Stimulated activated CD4-positive, alpha-beta T cell treated with anti-CD3 and anti-CD28 coated beads, TNF-alpha, amount 100 ng/mL, for 48 hours (primary cell): Measurements from ENCODE around the gene TBC1D3B.
"Not testable (repeated sequence)": the region's sequence is repeated elsewhere in the genome, so short reads cannot be mapped to it uniquely, and the experiment has no call there.

Experiments used
- DNase-seq, 3 donors: peaks; one replicate each; pipeline ENCODE4 v3.0.0-alpha.2; 2020; ENCODE audit warnings: low read depth in 3 of 3

The TBC1D3B gene

DNA sequence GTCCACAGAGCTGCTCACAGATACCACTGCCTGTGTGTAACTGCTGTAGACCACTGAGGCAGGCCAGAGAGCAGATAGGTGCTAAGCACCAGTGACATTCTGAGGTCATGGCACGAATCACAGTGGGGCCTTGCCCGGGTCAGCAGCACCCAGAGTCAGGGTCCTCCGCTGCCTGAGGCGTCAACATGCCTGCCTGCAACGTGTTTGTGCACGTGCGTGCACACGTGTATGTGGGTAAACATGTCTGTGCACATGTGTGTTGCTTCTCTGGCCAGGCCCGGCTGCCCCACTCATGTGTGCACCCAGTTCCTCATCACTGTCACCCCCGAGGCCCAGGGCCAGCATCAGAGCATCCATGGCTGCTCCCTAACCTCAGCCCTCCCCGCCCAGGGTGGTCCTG, at the start of gene TBC1D3B:
TSS of gene TBC1D3B (minus strand) at position 101 of the 400 bp plus-strand sequence. CDS start 1,586 bp downstream, outside the sequence.
- DNase-seq, result not testable (repeated sequence)

DNA sequence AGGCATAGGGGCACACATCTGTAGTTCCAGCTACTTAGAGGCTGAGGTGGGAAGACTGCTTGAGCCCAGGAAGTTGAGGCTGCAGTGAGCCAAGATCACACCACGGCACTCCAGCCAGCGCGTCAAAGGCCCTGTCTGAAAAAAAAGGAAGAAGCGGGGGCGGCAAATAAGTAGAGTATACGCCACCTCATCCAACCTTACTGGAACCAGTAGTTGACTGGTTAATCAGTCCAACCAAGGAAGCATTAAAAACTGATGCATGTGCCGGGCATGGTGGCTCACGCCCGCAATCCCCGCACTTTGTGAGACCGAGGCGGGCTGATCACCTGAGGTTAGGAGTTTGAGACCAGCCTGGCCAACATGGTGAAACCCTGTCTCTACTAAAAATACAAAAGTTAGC, 46.5 kb upstream of the TBC1D3B start:
- DNase-seq, result not testable (repeated sequence)

GRCh38 chr17:36221581-36222100, 45.2 kb upstream of the TBC1D3B start:
- DNase-seq, result not testable (repeated sequence)

- not testable (repeated sequence) for DNase-seq
Observed at GRCh38 chr17:36220737-36221580, 44.5 kb upstream of the TBC1D3B start.

- not testable (repeated sequence) for DNase-seq
Observed at GRCh38 chr17:36219556-36219955, 43.1 kb upstream of the TBC1D3B start.

- DNase-seq, result not testable (repeated sequence)
Observed at GRCh38 chr17:36215406-36216308, 39.2 kb upstream of the TBC1D3B start.

DNA sequence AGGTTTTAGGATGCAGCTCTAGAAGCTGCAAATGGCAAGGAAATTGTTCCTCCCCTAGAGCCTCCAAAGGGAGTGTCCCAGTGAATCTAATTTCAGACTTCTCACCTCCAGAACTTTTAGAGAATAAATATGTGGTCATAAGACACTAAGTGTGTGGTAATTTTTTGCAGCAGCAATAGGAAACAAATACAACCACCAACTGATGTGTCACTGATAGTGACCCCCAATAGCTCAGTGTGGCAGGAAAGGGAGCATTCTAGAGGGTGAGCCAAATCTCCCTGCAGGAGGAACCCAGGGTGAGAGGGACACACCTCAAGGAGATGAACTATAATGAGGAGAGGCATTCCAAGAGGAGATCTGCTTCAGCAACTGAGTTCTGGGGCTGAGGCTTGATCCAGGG, 38.5 kb upstream of the TBC1D3B start:
- DNase-seq, result no peak

DNA sequence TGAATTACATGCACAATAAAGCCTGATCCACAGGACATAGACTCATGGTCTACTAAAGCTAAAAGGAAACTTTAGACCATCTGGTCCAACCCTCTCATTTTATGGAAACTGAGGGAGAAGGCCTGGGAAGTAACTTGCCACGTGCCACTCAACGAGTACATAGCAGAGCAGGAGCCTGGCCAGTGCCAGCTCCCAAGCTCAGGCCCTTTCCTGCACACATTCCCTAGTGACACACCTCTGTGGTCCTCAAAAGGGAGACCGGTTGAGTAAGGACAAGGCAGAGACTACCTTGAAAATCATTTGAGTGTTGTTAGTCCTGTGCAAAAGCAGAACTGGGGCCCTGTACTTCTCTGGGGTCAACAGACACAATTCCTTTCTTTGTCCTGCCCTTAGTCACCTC, 37.3 kb upstream of the TBC1D3B start:
- no peak for DNase-seq

DNA sequence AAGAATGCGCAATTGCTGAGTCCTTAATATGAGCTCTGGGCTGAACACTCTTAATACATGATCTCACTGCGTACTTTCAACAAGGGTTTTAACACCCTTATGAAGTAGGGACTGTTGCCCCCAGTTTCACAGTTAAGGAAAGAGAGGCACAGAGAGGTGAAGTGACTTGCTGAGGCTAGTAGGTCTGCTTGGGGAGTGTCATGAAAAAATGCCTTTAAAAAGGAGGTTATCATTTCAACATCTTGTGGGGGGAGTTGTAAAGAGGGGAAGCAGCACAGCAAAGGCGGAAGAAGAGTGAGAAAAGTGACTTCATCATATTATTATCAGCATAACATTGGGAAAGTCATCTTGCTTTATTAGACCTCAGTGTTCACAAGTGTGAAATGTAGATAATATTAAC, 36.5 kb upstream of the TBC1D3B start:
- no peak for DNase-seq

GRCh38 chr17:36212272-36212605, 35.8 kb upstream of the TBC1D3B start:
- no peak for DNase-seq

DNA sequence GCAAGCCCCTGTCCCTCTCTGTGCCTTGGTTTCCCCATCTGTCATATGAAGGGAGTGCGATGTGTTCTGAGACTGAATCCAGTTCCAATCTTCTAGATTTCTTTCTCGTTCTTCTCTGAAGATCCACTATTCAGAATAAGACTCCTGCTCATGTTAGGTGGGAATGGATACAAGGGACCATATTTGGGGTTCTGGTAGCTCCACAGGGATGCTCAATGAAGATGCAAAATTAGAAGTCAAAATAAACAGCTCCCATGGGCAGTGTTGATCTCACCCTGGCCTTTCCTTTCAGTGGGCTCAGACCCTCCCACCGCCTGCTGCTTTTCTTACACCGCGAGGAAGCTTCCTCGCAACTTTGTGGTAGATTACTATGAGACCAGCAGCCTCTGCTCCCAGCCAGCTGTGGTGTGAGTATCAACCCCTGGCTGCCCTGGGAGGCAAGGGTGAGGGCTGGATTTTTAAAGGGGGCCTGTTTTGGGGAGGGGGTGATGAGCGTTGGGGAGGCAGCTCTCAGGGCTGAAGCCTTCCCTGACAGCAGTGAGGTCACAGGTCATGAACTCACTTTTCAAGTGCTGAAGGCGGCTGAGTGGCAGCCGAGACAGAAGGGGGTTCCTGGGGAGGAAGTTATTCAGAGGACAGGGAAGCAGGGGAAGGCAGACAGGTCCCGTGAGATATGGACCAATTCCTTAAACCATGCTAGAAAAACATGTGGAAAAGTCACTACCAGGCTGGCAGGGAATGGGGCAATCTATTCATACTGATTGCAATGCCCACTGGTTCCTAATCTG, 35.2 kb upstream of the TBC1D3B start:
- DNase-seq, result not testable (repeated sequence)

DNA sequence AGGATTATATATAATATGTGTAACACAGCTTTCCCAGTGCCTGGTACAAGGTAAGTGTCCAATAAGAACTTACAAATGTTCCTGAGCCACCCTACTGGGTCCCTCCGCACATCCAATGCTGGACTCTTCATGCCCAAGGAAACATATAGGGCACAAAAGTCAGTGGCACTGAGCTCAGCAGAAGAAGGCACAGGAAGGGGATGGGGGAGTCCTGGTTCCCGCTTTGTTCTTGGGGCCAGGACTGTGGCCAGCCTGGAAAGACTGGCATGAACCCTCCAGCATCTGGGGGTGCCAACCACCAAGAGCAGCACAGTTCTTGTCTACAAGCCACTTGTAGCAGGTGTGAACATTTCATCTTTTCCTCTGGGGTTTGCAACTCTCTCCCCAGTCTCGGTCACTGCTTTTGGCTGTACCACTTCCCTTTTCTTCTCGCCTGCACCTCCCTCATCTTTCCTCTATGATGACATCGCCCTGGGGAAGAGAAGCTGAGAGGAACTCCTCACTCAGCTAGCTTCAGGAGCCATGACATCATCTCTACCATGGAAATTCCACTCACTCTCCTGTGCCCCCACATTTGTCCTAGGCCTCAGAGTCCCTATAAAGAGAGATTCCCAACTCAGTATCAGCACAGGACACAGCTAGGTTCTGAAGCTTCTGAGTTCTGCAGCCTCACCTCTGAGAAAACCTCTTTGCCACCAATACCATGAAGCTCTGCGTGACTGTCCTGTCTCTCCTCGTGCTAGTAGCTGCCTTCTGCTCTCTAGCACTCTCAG, 34.2 kb upstream of the TBC1D3B start, which contains the start of gene CCL4L2:
TSS of gene CCL4L2 (plus strand) at position 625 of the 773 bp plus-strand sequence.
- not testable (repeated sequence) for DNase-seq

DNA sequence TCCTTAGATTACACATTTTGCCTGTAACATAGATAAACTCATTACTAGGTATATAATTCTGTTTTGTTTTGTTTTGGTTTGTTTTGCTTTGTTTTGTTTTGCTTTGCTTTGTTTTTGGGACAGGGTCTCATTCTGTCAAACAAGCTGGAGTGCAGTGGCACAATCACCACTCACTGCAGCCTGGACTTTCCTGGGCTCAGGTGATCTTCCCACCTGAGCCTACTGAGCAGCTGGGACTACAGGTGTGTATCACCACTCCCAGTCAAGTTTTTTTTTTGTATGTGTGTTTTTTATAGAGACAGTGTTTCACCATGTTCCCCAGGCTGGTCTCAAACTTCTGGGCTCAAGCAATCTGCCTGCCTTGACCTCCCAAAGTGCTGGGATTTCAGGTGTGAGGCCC, 33.1 kb upstream of the TBC1D3B start:
- DNase-seq, result no peak

DNA sequence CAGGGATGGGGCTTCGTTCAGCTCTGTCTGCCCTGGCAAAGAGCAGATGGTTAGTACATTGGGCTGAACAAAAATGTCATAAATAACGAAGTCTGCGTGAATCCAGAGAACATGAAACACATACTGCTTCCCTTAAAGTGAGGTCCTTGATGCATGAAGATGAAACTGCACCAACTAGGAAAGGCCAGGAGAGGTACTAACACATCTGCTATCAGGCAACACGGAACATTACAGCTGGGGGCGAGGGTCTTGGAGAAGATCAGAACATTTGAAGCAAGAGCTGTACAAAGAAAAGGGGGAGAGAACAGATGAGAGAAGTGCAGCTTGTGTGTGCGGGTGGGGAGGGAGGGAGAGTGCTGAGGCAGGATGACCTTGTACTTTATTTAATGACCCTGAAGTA, 30.9 kb upstream of the TBC1D3B start:
- not testable (repeated sequence) for DNase-seq

DNA sequence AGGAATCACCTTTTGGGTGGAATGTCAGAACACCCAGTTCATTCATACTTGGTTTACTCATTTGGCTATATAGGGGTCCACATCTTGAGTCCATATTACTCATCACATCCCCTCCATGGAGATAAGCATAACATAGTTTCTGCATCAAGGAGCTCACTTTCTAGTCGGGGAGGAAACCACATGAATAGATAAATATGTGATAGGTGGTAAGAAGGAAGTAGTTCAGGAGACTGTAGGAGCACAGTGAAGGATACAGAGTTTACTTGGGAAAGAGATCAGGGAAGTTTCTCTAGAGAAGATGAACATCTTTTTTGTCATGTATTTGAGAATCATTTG, 30.0 kb upstream of the TBC1D3B start:
- not testable (repeated sequence) for DNase-seq

- DNase-seq, result no peak
Observed at GRCh38 chr17:36205637-36206485, 29.4 kb upstream of the TBC1D3B start.

DNA sequence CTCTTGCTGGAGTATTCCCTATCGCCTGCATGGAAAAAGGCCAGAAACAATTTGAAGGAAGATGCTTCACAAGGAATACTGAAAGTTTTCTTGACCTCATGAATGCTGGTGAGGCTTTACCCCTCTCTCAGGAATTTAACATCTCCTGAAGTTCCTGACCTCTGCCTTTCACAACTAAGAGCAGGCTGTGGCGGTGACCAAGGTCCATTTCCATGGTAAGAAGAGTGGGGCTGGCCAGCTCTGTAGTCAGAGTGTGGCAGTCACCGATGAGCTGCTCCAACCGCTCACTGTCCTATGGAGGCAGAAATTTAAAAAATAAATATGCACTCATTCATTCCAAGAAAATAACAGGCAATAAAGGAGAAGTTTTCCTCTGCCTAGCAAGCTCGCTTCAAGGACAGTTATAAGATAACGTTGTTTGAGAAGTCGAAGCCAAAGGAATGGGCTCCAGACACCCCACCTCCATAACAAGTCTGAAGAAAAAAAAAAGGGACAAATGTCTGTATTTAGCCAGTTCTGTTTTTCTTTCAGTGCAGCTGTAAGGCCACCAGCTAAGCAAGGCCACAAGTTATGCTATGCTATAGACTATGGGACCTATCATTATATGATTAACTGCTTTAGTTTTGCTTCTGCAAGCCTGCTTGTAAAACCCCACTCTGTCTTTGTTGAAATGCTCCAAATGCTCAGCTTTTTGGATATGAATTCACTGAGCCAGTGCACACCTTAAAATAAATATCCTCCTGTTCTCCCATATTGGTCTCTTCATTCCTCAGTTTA, 28.5 kb upstream of the TBC1D3B start:
- no peak for DNase-seq

DNA sequence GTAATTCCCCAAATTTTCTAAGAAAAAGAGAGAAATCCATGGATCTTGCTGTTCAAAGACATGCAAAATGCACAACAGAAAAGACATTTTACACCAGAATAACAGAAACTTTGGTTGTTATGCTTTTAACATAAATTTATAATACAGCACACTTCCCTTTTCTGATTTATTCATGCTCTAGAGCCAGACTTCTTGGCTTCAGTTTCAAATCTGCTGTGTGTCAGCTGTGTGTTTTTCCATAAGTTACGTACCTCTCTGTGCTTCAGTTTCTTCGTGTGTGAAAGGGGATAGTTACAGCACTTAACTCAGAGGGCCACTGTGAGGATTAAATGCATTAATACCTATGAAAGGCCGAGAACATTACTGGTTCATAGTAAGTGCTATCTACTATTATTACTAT, 26.9 kb upstream of the TBC1D3B start:
- no peak for DNase-seq

DNA sequence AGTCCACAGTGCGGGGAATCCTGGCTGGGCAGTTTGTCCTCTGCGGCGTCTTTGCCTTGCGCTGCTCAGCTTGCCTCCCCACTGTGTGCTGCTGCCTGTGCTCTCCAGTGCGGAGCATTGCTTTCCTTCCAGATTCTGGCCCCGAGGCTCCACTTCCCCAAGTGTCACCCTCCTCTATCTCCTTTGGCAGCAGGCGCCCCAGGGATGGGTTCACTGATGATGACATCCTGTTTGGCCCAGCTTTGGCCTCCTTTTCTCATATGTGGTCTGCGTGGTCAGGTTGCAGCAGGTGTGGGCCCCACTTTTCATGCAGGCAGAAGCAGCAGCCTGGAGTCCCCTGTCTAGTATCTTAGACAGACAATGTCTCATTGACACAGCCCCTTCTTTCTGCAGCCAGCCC, 25.1 kb upstream of the TBC1D3B start:
- not testable (repeated sequence) for DNase-seq
